Measurements from ENCODE around the gene COPA. TPM values are rescaled to one million over a fixed set of nuclear protein-coding genes. Genes with fewer than 3 reads are reported as not detected.
A peak's percentile ranks its signal among the peaks of the same experiment; 100 is the strongest.
"Not testable (repeated sequence)": the region's sequence is repeated elsewhere in the genome, so short reads cannot be mapped to it uniquely, and the experiment has no call there.

Gene COPA
- polyA plus RNA-seq (2012; ENCODE audit: missing spikeins) = 81.7 TPM

- TF ChIP-seq POLR2A (IDR thresholded peaks at IDR 0.05; ENCODE audit: low read depth, low read length) (peak; percentile 91), TAF1 (IDR thresholded peaks at IDR 0.05; ENCODE audit: borderline replicate concordance, low read depth, low read length) (peak; percentile 91), POLR2AphosphoS5 (IDR thresholded peaks at IDR 0.05; ENCODE audit: low read depth, low read length) (peak; percentile 90)
- peak; percentile 89 for FAIRE-seq
- peak; percentile 72 for DNase-seq (ENCODE audit: insufficient read length)
Measured at GRCh38 chr1:160342953-160343869, at the start of gene COPA, which contains the start of gene NCSTN. Gene COPA, minus strand, starts transcription at chr1:160343250. Its CDS starts 80 bp downstream, at chr1:160343170. Gene NCSTN, plus strand, starts transcription at chr1:160343383. Its CDS starts 14 bp downstream, at chr1:160343397.

- DNase-seq (ENCODE audit: insufficient read length); FAIRE-seq: not testable (repeated sequence)
Measured at GRCh38 chr1:160388406-160388805, 45.4 kb upstream of the COPA start.

GRCh38 chr1:160384812-160385211 is 41.8 kb upstream of the COPA start:
- not testable (repeated sequence) for FAIRE-seq; DNase-seq (ENCODE audit: insufficient read length)

- TF ChIP-seq POLR2AphosphoS5 (IDR thresholded peaks at IDR 0.05; ENCODE audit: low read depth, low read length) (no peak), POLR2A (IDR thresholded peaks at IDR 0.05; ENCODE audit: low read depth, low read length) (no peak), TAF1 (IDR thresholded peaks at IDR 0.05; ENCODE audit: borderline replicate concordance, low read depth, low read length) (no peak)
- FAIRE-seq (no peak), DNase-seq (ENCODE audit: insufficient read length) (no peak)
Measured at GRCh38 chr1:160377585-160378206, 34.6 kb upstream of the COPA start.

GRCh38 chr1:160376525-160377131 is 33.6 kb upstream of the COPA start:
- no peak for TF ChIP-seq TAF1 (IDR thresholded peaks at IDR 0.05; ENCODE audit: borderline replicate concordance, low read depth, low read length)
- no peak for TF ChIP-seq POLR2AphosphoS5 (IDR thresholded peaks at IDR 0.05; ENCODE audit: low read depth, low read length)
- no peak for TF ChIP-seq POLR2A (IDR thresholded peaks at IDR 0.05; ENCODE audit: low read depth, low read length)
- peak; percentile 94 for FAIRE-seq
- DNase-seq (ENCODE audit: insufficient read length) = no peak

GRCh38 chr1:160375788-160376524 is 32.9 kb upstream of the COPA start:
- DNase-seq (ENCODE audit: insufficient read length) (no peak), FAIRE-seq (peak; percentile 65)
- TF ChIP-seq TAF1 (IDR thresholded peaks at IDR 0.05; ENCODE audit: borderline replicate concordance, low read depth, low read length) (no peak), POLR2A (IDR thresholded peaks at IDR 0.05; ENCODE audit: low read depth, low read length) (no peak), POLR2AphosphoS5 (IDR thresholded peaks at IDR 0.05; ENCODE audit: low read depth, low read length) (no peak)

GRCh38 chr1:160374306-160375110 is 31.5 kb upstream of the COPA start:
- no peak for DNase-seq (ENCODE audit: insufficient read length)
- FAIRE-seq = no peak
- TF ChIP-seq TAF1 (IDR thresholded peaks at IDR 0.05; ENCODE audit: borderline replicate concordance, low read depth, low read length) (no peak), POLR2AphosphoS5 (IDR thresholded peaks at IDR 0.05; ENCODE audit: low read depth, low read length) (no peak), POLR2A (IDR thresholded peaks at IDR 0.05; ENCODE audit: low read depth, low read length) (no peak)

GRCh38 chr1:160373696-160374095 is 30.6 kb upstream of the COPA start:
- FAIRE-seq (no peak), DNase-seq (ENCODE audit: insufficient read length) (no peak)
- TF ChIP-seq POLR2A (IDR thresholded peaks at IDR 0.05; ENCODE audit: low read depth, low read length) = no peak
- TF ChIP-seq POLR2AphosphoS5 (IDR thresholded peaks at IDR 0.05; ENCODE audit: low read depth, low read length) = no peak
- TF ChIP-seq TAF1 (IDR thresholded peaks at IDR 0.05; ENCODE audit: borderline replicate concordance, low read depth, low read length) = no peak

GRCh38 chr1:160371756-160372155 is 28.7 kb upstream of the COPA start:
- DNase-seq (ENCODE audit: insufficient read length) (no peak), FAIRE-seq (no peak)
- TF ChIP-seq POLR2A (IDR thresholded peaks at IDR 0.05; ENCODE audit: low read depth, low read length) = no peak
- no peak for TF ChIP-seq TAF1 (IDR thresholded peaks at IDR 0.05; ENCODE audit: borderline replicate concordance, low read depth, low read length)
- TF ChIP-seq POLR2AphosphoS5 (IDR thresholded peaks at IDR 0.05; ENCODE audit: low read depth, low read length) = no peak

- DNase-seq (ENCODE audit: insufficient read length) = no peak
- no peak for FAIRE-seq
- TF ChIP-seq POLR2AphosphoS5 (IDR thresholded peaks at IDR 0.05; ENCODE audit: low read depth, low read length) = no peak
- TF ChIP-seq POLR2A (IDR thresholded peaks at IDR 0.05; ENCODE audit: low read depth, low read length) = no peak
- TF ChIP-seq TAF1 (IDR thresholded peaks at IDR 0.05; ENCODE audit: borderline replicate concordance, low read depth, low read length) = no peak
Measured at GRCh38 chr1:160371346-160371631, 28.2 kb upstream of the COPA start.
